ENCODE data around the gene NAA15.
"Not testable (repeated sequence)": the region's sequence is repeated elsewhere in the genome, so short reads cannot be mapped to it uniquely, and the experiment has no call there.

GRCh38 chr4:139444881-139445280 lies 143.6 kb downstream of the NAA15 start:
- TF ChIP-seq NRF1 (IDR thresholded peaks at IDR 0.05; ENCODE audit: low read depth, low read length) = not testable (repeated sequence)
- TF ChIP-seq, protein P1, sequence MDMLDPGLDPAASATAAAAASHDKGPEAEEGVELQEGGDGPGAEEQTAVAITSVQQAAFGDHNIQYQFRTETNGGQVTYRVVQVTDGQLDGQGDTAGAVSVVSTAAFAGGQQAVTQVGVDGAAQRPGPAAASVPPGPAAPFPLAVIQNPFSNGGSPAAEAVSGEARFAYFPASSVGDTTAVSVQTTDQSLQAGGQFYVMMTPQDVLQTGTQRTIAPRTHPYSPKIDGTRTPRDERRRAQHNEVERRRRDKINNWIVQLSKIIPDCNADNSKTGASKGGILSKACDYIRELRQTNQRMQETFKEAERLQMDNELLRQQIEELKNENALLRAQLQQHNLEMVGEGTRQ (IDR thresholded peaks at IDR 0.05; ENCODE audit: borderline replicate concordance, low read depth, low read length) = not testable (repeated sequence)

Data from SK-N-SH (cell line).